ENCODE data around the gene SNRNP48. TPM values are rescaled to one million over a fixed set of nuclear protein-coding genes. Genes with fewer than 3 reads are reported as not detected.

Gene SNRNP48
- total and polyA plus RNA-seq, 2 donors (not counting 3 experiments of a cell fraction or from before 2014, with no cell fraction given) = 4.2 to 13.2 TPM

GRCh38 chr6:7640016-7640415 lies 50.0 kb downstream of the SNRNP48 start:
- Histone ChIP-seq H3K36me3 (ENCODE audit: control insufficient read depth in 2 of 2, extremely low read depth in 1 of 2, insufficient read depth in 2 of 2, low read length in 2 of 2) (no peaks in the 10 kb centered on the region), H3K27me3 (ENCODE audit: control insufficient read depth in 2 of 2, insufficient read depth in 2 of 2, low read length in 2 of 2) (peaks cover 0 to 4% of the 10 kb centered on the region in 2 experiments), H3K9ac (replicated peaks; ENCODE audit: extremely low read depth, insufficient read depth, low read length) (no peak overlapping the region), H3K4me3 (replicated peaks in 1 of 3; ENCODE audit: insufficient read depth in 1 of 3, low read depth in 1 of 3, low read length in 3 of 3) (no peak overlapping the region), H3K79me2 (ENCODE audit: control insufficient read depth, insufficient read depth, low read length) (no peaks in the 10 kb centered on the region), H3K9me1 (replicated peaks; ENCODE audit: control insufficient read depth, extremely low read depth, insufficient read depth, low read length) (no peaks in the 10 kb centered on the region), H3K4me2 (ENCODE audit: insufficient read depth, low read length) (no peak overlapping the region), H3K4me1 (ENCODE audit: control insufficient read depth, extremely low read depth, insufficient read depth, low read length) (no peaks in the 10 kb centered on the region), H2AFZ (ENCODE audit: low read depth, low read length) (no peak overlapping the region), H4K20me1 (replicated peaks; ENCODE audit: control insufficient read depth, extremely low read depth, insufficient read depth, low read length) (no peaks in the 10 kb centered on the region), H3K9me3 (replicated peaks; ENCODE audit: control insufficient read depth, insufficient read depth, low read length) (no peaks in the 10 kb centered on the region), H3K27ac (ENCODE audit: insufficient read depth, low read depth, low read length) (no peak overlapping the region)
- no TSS peak for BruUV-seq (replicated peaks)
- intact Hi-C loops (cut with micrococcal nuclease) = no loop called here
- DNase-seq (ENCODE audit: low read depth, low spot score) = no peak
- FAIRE-seq = no peak
- CTCF ChIA-PET = no interaction called here
- TF ChIP-seq GATA2 (IDR thresholded peaks at IDR 0.05; ENCODE audit: insufficient read depth, insufficient read length, low read depth, low read length) (no peak), EZH2 (IDR thresholded peaks at IDR 0.05; ENCODE audit: borderline replicate concordance, low read depth, low read length, severe bottlenecking) (no peak), MAX (IDR thresholded peaks at IDR 0.05; ENCODE audit: insufficient read depth, insufficient read length) (no peak)
- POLR2A ChIA-PET = no interaction called here
- dilution Hi-C loops (cut with MboI; ENCODE audit: extremely low pct_ligation_motif_present, low sequenced_read_pairs) = no loop called here

DNA sequence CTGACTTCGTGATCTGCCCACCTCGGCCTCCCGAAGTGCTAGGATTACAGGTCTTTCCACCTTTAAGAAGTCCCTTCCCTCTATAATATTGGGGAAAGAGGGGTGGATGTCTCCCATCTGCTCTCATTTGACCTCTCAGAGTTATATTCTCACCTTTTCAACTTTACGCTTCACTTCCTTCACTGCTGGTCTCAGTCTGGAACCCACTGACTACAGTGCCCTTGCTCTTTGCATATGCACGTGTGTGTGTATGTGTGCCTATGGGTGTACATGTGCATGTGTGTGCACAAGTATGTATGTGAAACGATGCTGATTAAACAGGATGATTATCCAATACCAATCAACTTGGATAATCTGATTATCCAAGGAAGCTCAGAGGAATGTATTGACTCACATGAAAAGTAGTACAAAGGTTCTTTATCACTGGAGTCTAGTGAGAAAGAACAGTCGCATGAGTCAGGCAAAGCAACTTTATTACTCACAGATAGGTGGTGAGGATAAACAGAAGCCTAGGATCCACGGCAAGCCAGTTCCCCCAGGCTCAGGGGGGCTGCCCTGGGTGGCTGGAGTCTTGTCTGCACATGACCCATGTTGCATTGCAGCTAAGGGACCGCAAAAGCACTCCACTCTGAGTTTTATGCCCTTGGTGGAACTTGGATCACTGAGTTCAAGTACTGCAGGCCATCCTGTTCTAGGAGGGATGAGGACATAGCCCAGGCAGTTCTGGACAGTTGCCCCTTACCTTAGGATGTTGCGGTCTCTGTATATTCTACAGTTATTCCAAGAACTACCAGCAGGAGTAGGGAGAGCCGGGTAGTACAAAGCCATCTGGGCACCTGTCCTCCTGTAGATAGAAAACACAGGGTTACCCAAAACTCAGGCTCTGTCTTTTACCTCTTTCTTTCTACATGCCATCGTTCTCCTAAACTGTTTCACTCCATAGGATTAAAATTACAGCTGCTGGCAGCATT lies 50.9 kb downstream of the SNRNP48 start:
- intact Hi-C loops (cut with micrococcal nuclease) (no loop called here), dilution Hi-C loops (cut with MboI; ENCODE audit: extremely low pct_ligation_motif_present, low sequenced_read_pairs) (no loop called here)
- Histone ChIP-seq H2AFZ (ENCODE audit: low read depth, low read length) (no peak overlapping the region), H3K9me3 (replicated peaks; ENCODE audit: control insufficient read depth, insufficient read depth, low read length) (no peaks in the 10 kb centered on the region), H3K36me3 (ENCODE audit: control insufficient read depth in 2 of 2, extremely low read depth in 1 of 2, insufficient read depth in 2 of 2, low read length in 2 of 2) (no peaks in the 10 kb centered on the region), H3K79me2 (ENCODE audit: control insufficient read depth, insufficient read depth, low read length) (no peaks in the 10 kb centered on the region), H3K27ac (ENCODE audit: insufficient read depth, low read depth, low read length) (no peak overlapping the region), H3K27me3 (ENCODE audit: control insufficient read depth in 2 of 2, insufficient read depth in 2 of 2, low read length in 2 of 2) (peaks cover 0 to 5% of the 10 kb centered on the region in 2 experiments), H3K9ac (replicated peaks; ENCODE audit: extremely low read depth, insufficient read depth, low read length) (no peak overlapping the region), H3K9me1 (replicated peaks; ENCODE audit: control insufficient read depth, extremely low read depth, insufficient read depth, low read length) (no peaks in the 10 kb centered on the region), H3K4me2 (ENCODE audit: insufficient read depth, low read length) (no peak overlapping the region), H4K20me1 (replicated peaks; ENCODE audit: control insufficient read depth, extremely low read depth, insufficient read depth, low read length) (no peaks in the 10 kb centered on the region), H3K4me1 (ENCODE audit: control insufficient read depth, extremely low read depth, insufficient read depth, low read length) (no peaks in the 10 kb centered on the region), H3K4me3 (replicated peaks in 1 of 3; ENCODE audit: insufficient read depth in 1 of 3, low read depth in 1 of 3, low read length in 3 of 3) (no peak overlapping the region)
- POLR2A ChIA-PET = no interaction called here
- TF ChIP-seq GATA2 (IDR thresholded peaks at IDR 0.05; ENCODE audit: insufficient read depth, insufficient read length, low read depth, low read length) (peak; percentile 11), MAX (IDR thresholded peaks at IDR 0.05; ENCODE audit: insufficient read depth, insufficient read length) (no peak)
- FAIRE-seq = no peak
- CTCF ChIA-PET = interaction anchor here (1.4 kb wide), 1 partner anchor 25 kb away, joined by 3 read pairs; no protein-coding TSS in a partner anchor
- DNase-seq (ENCODE audit: low read depth, low spot score) = no peak
- no TSS peak for BruUV-seq (replicated peaks)

All from endothelial cell of umbilical vein (primary cell).